Suppressor macrophage (primary cell): ENCODE results near the gene IFNE.
"Not testable (repeated sequence)": the region's sequence is repeated elsewhere in the genome, so short reads cannot be mapped to it uniquely, and the experiment has no call there.

Experiments
- DNase-seq, 4 experiments: peaks; one replicate each; pipeline ENCODE4 v3.0.0-alpha.2; 2020 to 2022

Gene IFNE

DNA sequence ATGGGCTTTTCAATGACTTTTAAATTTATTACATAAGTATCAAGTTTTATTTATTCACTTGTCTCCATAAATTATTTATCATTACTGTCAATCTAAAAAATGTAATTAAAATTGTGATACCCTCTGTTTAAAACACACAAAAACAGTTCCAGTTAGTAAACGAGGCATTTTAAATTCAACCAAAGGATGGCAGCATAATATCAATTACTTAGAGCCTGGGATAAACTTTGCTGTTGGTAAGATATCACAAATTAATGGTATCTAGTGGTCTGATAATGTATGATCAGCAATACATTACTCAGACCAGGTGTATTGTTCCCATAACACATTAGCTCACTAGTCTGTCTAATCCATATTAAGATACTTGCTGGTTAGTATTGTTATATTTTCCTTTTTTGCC is 9.6 kb upstream of the IFNE start:
- DNase-seq, result no peak

DNA sequence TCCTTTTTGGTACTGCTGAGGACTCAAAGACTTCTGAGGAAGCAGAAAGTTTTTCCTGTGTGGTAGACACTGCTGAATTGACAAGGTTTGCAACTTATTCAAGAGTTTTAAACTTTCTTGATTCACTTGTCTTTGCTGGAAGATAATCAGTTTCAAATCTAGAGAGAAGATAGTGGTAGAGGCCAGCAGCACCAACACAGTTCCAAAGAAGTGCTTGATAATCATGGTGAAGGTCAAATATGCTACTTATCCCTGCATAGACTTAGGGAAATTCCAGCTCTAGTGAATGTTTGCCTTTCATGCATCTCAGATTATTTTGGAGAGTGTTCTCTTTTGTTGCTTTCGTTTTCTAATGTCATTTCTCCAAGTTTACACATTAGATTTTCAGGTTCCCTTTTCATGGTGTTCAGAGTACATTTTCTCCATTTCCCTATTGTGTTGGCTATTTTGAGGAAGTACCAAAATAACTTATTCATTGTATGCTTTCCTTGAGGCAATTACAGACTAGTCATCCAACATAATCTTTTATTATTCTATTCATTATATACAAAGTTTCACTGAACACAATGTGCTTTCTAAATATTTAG is 550 bp downstream of the IFNE start:
- DNase-seq, result peak; percentile 16 to 86 (median 58)

DNA sequence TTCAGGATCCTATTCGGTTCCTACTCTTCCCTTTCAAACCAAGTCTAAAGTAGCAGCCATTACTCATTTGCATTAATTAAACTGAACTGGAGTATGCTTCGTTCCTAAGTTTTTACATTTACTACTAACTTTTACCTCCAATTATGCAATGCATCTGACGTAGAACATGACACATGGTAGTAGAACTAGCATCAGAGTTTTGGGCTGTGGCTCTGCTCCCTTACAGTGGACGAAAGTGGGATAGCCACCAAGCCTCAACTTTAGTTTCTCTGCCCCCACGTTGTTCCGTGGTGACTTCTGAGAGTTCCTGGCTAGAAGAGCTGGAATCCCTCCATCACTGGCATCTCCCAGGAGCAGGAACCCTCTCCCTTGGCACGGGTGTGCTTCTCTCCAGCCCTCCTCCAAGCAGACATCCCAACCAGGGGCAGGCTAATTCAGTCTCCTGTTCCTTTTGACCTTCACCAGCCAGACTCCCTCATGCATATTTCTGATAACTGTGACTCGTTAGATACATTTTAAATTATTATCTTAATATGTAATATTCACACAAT is 2.9 kb downstream of the IFNE start:
- DNase-seq, result no peak

DNA sequence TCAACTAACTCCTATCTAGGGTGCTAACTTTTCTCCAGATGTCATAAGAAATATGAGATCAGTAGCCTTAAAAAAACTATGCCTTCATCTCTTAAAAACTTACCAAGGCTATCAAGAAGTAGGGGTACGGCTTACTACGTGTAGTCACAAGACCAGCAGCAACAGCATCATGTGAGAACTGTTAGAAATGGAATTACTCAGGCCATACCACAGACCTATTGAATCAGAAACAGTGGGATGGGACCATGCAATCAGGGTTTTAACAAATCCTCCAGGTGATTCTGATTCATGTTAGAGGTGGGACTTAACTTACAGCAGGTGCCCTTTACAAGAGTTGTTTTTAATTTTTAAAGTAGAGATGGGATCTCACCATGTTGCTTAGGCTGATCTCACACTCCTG is 4.6 kb downstream of the IFNE start:
- peak in 3 of 4 experiments; percentile 6 to 31 (median 20) for DNase-seq

DNA sequence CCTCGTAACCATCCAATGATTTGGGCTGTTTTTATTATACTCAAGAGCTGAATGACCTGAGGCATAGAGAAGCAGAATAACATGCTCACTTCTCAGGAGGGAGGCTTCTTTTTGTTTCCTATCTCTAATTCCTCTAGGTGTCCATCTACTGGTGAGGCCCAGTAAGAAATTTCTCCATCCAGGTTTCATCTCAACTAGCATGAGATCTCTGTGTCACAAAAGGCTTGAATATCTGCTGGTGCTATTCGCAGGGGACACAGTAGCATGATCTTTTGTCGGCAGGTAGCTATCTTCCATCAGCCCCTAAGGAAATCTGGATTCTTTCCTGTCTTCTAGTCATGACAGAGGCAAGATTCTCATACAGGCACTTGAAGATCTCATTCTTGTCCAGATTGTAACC is 8.9 kb downstream of the IFNE start:
- DNase-seq, result no peak

DNA sequence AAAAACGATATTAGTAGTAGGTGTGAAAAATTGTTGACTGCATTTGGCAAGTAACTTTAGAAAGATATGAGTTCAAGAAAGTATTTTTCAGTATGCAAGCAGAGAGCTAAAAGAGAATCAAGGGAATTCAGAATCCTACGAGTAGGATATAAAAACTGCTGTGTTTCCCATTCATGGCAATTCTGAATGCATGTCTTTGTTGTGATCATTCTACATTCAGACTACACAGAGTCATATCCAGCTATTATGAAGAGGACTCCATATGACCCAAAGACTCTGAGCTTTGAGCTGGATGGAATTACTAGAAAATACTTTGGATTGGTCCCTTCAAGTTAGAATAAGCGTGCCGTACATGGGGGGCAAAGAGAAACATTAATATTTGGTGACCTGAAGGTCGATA is 12.0 kb downstream of the IFNE start:
- no peak for DNase-seq

DNA sequence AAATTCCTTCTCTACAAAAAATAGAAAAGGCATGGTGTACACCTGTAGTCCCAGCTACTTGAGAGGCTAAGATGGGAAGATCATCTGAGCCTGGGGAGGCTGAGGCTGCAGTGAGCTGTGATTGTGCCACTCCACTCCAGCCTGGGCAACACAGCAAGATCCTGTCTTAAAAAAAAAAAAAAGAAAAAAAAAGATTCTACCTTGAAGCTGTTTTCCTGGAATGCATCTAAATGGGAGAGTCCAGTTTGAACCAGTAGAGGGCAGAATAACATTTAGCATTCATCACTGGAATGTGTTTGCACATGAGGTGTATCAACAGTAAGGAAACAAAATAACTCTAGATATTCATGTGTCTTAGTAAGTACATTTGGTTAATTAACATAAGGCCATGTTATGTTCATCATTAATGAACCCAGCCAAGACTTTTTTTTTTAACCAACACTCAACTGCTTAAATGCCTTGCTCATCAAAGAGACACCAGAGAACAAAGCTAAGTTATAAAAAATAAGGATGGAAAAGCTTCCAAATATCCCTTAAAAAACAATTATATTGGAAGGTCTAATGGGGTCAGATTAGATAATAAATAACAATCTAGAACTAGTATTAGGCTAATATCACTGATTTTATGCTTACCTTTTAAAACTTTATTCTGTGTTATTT is 16.1 kb downstream of the IFNE start:
- DNase-seq, result peak; percentile 56 to 80 (median 68)

DNA sequence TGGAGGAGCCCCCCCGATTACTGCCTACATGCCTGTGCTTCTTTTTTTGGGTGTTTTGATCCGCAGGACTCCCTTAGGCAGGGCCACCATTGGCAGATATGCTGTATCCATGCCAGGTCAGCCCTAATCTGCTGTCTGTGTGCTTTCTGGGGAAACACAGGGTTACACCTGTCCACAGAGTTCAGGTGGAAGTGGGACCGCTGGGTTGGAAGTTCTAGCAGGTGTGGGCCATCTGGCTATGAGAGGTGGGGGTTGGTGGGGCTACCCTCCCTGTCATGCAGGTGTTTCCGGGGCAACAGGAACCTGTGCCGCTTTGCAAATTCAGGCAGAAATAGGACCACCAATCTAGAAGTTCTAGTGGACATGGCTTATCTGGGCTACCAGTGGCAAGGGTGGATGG is 17.0 kb downstream of the IFNE start:
- DNase-seq, result no peak

DNA sequence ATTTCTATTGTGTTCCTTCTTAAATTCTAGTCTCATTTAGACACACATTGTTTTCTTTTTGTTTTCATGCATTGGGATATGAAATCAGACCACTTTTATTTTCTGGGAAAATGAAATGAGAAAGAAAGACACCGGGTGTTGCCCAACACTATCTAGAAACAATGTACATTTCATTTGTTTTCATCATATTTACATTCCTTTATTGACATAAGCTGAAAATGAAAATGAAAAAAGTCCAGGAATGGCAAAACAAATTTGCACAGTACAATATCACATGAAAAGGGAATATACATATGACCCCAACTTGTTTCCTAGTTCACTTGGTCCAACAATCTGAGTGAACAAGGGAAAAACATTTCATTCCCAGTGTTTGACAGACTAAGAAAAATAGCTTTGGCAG is 20.7 kb downstream of the IFNE start:
- no peak for DNase-seq

DNA sequence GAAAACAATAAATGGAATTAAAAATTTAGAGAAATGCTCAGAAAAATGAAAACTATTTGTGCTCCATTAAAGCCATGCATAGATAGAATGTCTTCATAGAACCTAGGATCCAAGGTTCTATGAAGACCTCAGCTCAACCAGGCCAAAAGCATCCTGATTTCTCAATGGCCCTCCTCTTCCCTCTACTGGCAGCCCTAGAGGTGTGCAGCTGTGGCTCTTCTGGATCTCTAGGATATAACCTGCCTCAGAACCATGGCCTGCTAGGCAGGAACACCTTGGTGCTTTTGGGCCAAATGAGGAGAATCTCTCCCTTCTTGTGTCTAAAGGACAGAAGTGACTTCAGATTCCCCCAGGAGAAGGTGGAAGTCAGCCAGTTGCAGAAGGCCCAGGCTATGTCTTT is 26.8 kb downstream of the IFNE start:
- peak; percentile 40 to 64 (median 63) for DNase-seq

DNA sequence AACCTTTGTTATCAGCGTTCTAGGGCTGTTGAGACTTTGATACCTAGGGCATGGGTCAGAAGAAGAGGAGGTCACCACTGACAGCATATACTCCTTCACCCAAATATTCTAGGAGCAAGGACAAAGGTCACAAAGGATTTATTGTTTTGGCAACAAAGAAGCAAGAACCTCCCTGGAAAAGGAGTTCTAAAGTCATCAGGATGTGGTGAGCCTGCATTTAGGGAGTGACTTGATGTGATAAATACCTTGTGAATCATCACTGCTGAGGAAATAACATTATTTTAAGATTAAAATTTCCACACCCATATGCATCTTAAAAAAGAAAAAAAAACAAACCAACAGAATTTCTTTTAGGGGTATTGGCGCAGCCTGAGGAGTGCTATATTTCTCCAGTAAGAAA is 28.0 kb downstream of the IFNE start:
- no peak for DNase-seq

DNA sequence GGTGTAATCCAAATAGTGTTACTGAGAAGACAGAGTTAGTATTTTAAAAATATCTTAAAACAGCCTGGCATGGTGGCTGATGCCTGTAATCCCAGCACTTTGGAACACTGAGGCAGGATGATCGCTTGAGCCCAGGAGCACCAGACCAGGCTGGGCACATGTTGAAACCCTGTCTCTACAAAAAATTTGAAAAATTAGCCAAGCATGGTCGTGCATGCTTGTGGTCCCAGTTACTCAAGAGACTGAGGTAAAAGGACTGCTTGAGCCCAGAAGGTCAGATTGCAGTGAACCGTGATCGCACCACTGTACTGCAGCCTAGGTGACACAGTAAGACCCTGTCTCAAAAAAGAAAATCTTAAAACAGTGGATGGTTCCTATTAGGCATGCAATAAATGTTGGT is 29.4 kb downstream of the IFNE start:
- no peak for DNase-seq

DNA sequence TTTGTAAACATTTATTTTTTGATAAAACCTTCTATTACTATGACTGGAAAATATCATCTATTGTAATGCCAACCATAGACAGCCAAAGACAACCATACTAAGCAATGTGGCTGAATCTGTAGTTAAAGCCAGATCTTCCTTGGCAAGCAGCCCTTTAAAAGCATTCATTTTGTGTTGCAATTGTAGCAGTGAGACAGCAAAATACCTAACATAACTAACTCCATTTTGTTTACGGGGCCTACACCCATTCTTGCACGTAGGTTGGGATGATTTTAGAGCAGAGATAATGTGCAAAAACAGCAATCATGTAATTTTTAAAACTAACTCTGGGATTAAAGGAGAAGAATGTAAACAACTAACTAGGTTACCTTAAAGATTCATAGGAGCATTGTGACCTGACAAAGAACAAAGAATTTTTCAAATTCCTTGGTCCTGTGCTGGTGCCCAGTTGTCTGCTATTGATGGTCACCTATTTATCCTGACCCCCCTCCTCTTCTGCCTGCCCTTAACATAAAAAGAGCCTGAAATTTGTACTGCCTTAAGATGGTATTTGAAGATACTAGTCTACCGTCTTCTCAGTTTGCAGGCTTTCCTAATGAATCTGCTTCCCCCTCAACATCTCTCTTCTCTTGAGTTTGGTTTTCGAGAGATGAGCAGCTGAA is 31.2 kb downstream of the IFNE start:
- DNase-seq, result no peak

DNA sequence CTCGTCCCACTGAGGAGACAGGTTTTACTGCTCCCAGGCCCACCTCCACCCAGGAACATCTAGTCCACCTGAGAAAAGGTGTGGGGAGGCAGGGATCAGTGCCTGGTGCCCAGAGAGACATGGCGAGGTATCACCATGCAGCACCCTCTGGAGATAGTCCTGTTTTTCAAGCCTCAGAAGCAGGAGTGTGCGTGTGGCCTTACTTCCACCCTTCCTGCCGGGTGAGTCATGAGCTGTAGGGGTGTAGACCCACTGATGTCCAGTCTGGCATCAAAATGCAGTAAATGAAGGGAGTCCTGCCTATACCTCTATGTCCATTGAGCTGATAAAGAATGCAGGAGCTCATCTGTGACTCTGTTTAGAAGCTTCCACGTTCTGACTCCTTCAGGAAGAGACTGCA is 32.8 kb downstream of the IFNE start:
- not testable (repeated sequence) for DNase-seq

DNA sequence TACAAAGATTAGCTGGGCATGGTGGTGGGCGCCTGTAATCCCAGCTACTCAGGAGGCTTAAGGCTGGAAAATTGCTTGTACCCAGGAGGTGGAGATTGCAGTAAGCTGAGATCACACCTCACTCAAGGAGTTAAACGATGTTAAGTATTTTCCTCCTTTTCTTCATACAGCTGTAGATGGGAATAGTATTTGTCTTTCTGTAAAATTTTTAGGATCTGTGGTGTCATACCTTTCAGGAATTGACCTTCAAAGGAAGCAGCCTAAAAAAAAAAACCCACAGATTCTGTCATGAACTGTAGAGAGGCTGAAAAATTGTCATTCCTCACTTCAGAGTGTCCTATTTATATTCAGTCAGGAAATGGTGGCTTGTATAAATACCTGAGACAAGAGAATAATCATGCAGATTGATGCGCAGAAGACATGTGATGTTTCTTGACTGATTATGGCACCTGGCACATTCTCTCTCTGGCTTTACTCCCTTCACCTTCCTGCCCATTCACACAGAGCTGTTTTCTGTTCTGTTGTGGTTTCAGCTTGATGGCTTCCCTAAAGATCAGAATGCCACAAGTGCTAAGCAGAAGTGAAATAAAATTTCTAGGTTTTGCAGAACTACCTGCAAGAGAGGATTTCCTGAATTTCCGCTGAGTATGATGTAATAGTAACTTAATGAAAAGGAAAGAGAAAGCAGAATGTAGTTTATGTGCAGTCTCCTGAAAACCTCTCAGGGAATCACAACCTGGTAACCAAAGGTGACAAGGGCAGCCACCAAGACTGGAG is 38.1 kb downstream of the IFNE start:
- DNase-seq, result peak; percentile 31 to 85 (median 68)

DNA sequence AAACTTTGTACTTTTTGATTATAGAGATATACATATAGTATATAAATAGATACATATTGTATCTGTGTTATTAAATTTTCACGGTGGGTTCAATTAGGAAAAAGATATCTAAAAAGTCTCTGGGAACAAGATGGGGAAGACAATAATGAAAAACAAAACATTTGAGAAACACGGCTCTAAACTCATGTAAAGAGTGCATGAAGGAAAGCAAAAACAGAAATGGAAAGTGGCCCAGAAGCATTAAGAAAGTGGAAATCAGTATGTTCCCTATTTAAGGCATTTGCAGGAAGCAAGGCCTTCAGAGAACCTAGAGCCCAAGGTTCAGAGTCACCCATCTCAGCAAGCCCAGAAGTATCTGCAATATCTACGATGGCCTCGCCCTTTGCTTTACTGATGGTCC is 42.0 kb downstream of the IFNE start, which contains the start of gene IFNA1:
Gene IFNA1 (plus strand): TSS at position 301 of the 400 bp plus-strand sequence. CDS start 69 bp downstream, at position 370.
- DNase-seq, result peak in 1 of 4 experiments; percentile 43

DNA sequence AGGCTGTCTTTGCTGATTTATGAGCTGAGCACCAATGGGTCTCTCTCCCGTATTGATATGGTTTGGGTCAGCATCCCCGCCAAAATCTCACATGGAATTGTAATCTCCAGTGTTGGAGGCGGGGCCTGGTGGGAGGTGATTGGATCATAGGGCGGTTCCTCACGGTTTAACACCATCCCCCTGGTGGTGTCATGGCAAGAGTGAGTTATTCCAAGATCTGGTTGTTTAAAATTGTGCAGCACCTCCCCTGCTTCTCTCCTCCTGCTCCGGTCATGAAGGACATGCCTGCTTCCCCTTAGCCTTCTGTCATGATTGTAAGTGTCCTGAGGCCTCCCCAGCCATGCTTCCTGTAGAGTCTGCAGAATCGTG is 47.1 kb downstream of the IFNE start:
- DNase-seq, result not testable (repeated sequence)

DNA sequence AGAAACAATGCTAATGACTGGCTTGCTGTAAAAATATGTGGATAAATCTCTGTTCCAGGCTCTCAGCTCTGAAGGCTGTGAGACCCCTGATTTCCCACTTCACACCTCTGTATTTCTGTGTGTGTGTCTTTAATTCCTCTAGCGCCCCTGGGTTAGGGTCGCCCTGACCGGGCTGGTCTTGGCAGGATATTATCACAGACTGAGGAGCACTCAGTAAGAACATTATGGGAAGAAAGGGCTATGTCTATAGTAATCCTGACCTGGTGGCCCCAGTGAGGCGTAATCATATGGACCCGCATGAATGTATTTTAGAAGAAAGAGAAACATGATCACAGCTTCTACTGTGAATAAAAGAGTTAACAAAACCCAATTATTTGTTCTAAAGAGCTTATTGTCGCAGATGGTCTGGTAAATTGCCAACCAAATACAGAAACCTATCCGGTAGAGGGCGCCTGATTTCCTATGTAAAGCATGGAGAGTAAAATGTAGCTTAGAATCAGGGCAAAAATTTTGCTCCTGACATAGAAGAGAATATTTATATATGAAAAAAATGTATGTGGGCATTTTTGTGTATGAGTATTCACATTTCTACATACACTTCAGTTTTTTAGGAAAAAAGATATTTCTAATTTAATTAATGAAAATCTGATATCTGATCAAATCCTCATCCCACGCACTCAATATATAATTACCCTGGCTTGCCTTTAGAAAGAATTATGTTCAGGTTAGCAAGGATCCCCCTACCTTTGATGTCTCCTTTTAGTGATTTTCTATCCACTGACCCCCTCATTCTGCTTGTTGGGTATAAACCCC is 47.7 kb downstream of the IFNE start:
- peak; percentile 70 to 89 (median 72) for DNase-seq

DNA sequence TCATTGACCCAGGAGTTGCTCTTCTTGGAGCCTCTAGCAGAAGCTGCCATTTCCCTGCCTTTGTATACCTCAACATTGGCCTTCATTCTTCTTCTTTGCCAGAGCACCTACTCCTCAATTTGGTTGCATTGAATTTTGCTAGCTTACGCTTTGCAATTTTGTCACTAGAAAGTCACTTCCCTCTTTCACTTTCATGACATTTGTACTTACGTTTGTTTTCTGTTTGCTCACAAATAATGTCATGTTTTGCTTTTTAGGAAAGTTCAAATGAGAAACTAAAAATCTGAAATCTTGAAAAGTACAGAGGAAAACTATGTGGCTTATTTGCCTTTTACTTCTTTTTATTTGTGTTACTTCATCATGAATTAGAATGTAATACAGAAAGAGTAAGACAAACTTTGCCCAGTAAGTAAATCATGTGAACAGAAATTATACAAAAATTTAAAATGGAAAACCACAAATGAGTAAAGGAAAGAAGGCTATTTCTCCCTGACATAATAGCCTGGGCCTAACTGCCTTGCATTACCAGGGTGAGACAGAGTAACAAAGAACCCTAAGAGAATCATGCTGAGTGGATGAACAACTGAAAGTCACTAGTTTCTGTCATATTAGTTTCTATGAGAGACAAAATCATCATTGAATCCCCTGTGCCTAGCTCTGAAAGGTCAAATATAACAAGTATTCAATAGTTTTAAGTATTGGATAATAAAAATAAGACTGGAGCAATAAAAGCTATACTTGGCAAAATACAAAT is 49.3 kb downstream of the IFNE start:
- peak in 3 of 4 experiments; percentile 15 to 65 (median 59) for DNase-seq
